ENCODE measurements around the gene LRRN2.

GRCh38 chr1:204617256-204618147, 68.0 kb downstream of the LRRN2 start:
- TF ChIP-seq NR2C1 (IDR thresholded peaks at IDR 0.05) (no peak), NR2C1 (tag; IDR thresholded peaks at IDR 0.05) (no peak), TAF1 (IDR thresholded peaks at IDR 0.05; ENCODE audit: control insufficient read depth, extremely low read depth, insufficient read depth, low read length, severe bottlenecking) (no peak)

Measured in K562 (cell line).